H9 (cell line): ENCODE results near the gene NOP16. TPM values are rescaled to one million over a fixed set of nuclear protein-coding genes. Genes with fewer than 3 reads are reported as not detected.
A peak's percentile ranks its signal among the peaks of the same experiment; 100 is the strongest.

ENCODE experiments used
- DNase-seq: peaks from one replicate; pipeline ENCODE4 v3.0.0-alpha.2; 2017
- H2AFZ ChIP-seq: one replicate; pipeline ENCODE4 v1.6.1; 2013; ENCODE audit warnings: mild to moderate bottlenecking, low read length, control low read depth, moderate library complexity
- H2AK5ac ChIP-seq: 2 replicates; pipeline ENCODE4 v1.6.1; 2013; ENCODE audit warnings: low read length, control low read depth, mixed read lengths; ENCODE audit not compliant: insufficient read length
- H2BK120ac ChIP-seq: one replicate; pipeline ENCODE4 v1.6.1; 2013; ENCODE audit warnings: low read depth, mild to moderate bottlenecking, low read length, control low read depth, inconsistent platforms; ENCODE audit not compliant: poor library complexity, severe bottlenecking
- H2BK12ac ChIP-seq: 2 replicates; pipeline ENCODE4 v1.6.1; 2013; ENCODE audit warnings: low read length, control low read depth, mixed read lengths, low read depth; ENCODE audit not compliant: insufficient read length
- H2BK15ac ChIP-seq: 2 replicates; pipeline ENCODE4 v1.6.1; 2013; ENCODE audit warnings: low read depth, low read length, control low read depth
- H2BK20ac ChIP-seq: one replicate; pipeline ENCODE4 v1.6.1; 2013; ENCODE audit warnings: low read depth, mild to moderate bottlenecking, low read length, control low read depth, inconsistent platforms; ENCODE audit not compliant: poor library complexity, severe bottlenecking
- H2BK5ac ChIP-seq: 2 replicates; pipeline ENCODE4 v1.6.1; 2013; ENCODE audit warnings: low read length, control low read depth, mixed read lengths; ENCODE audit not compliant: insufficient read length
- H3K14ac ChIP-seq: 2 replicates; pipeline ENCODE4 v1.6.1; 2013; ENCODE audit warnings: low read length, control low read depth; ENCODE audit not compliant: insufficient read depth
- H3K18ac ChIP-seq: 2 replicates; pipeline ENCODE4 v1.6.1; 2013; ENCODE audit warnings: low read depth, mild to moderate bottlenecking, mixed read lengths, low read length, control low read depth; ENCODE audit not compliant: insufficient read length
- H3K23ac ChIP-seq: 2 replicates; pipeline ENCODE4 v1.6.1; 2013; ENCODE audit warnings: low read length, control low read depth, mixed read lengths, low read depth; ENCODE audit not compliant: insufficient read length
- H3K23me2 ChIP-seq: 2 replicates; pipeline ENCODE4 v1.6.1; 2013; ENCODE audit warnings: low read depth, mild to moderate bottlenecking, mixed read lengths, low read length, control low read depth; ENCODE audit not compliant: insufficient read length, poor library complexity, severe bottlenecking
- H3K27ac ChIP-seq: 2 replicates; pipeline ENCODE4 v1.5.1; 2013; ENCODE audit warnings: low read length, control low read depth, mixed read lengths, low read depth; ENCODE audit not compliant: insufficient read length
- H3K27me3 ChIP-seq: 2 replicates; pipeline ENCODE4 v1.6.1; 2013; ENCODE audit warnings: low read length, control low read depth, inconsistent platforms; ENCODE audit not compliant: insufficient read depth
- H3K4ac ChIP-seq: 2 replicates; pipeline ENCODE4 v1.6.1; 2013; ENCODE audit warnings: low read depth, mild to moderate bottlenecking, control low read depth, inconsistent platforms, low read length, moderate library complexity
- H3K4me1 ChIP-seq: 2 replicates; pipeline ENCODE4 v1.6.1; 2013; ENCODE audit warnings: low read length, control low read depth, inconsistent platforms; ENCODE audit not compliant: insufficient read depth
- H3K4me2 ChIP-seq: 2 replicates; pipeline ENCODE4 v1.6.1; 2013; ENCODE audit warnings: low read length, control low read depth, mixed read lengths; ENCODE audit not compliant: insufficient read length, insufficient read depth
- H3K56ac ChIP-seq: 2 replicates; pipeline ENCODE4 v1.6.1; 2013; ENCODE audit warnings: low read depth, mild to moderate bottlenecking, mixed read lengths, low read length, control low read depth; ENCODE audit not compliant: insufficient read length
- H3K79me1 ChIP-seq: 2 replicates; pipeline ENCODE4 v1.6.1; 2013; ENCODE audit warnings: low read depth, mild to moderate bottlenecking, moderate library complexity, low read length, control low read depth, inconsistent platforms; ENCODE audit not compliant: insufficient read depth, poor library complexity, severe bottlenecking
- H3K79me2 ChIP-seq: 2 replicates; pipeline ENCODE4 v1.6.1; 2013; ENCODE audit warnings: low read length, control low read depth, inconsistent platforms; ENCODE audit not compliant: insufficient read depth
- H3K9ac ChIP-seq: 2 replicates; pipeline ENCODE4 v1.6.1; 2013; ENCODE audit warnings: low read length, control low read depth, mixed read lengths; ENCODE audit not compliant: insufficient read length; ENCODE audit errors: extremely low read depth
- H3K9me3 ChIP-seq: one replicate; pipeline ENCODE4 v1.6.1; 2013; ENCODE audit warnings: low read depth, low read length, inconsistent platforms; ENCODE audit not compliant: control insufficient read depth
- H3T11ph ChIP-seq: one replicate; pipeline ENCODE4 v1.6.1; 2013; ENCODE audit warnings: mild to moderate bottlenecking, low read length, control low read depth, inconsistent platforms
- H4K20me1 ChIP-seq: one replicate; pipeline ENCODE4 v1.6.1; 2013; ENCODE audit not compliant: control insufficient read depth, insufficient read length, insufficient read depth
- H4K5ac ChIP-seq: 2 replicates; pipeline ENCODE4 v1.6.1; 2013; ENCODE audit warnings: low read depth, mild to moderate bottlenecking, mixed read lengths, low read length, control low read depth; ENCODE audit not compliant: insufficient read length
- H4K8ac ChIP-seq: replicated peaks from 2 replicates; pipeline ENCODE4 v1.6.1; 2013; ENCODE audit warnings: low read length, control low read depth, mixed read lengths, low read depth; ENCODE audit not compliant: insufficient read length
- H4K91ac ChIP-seq: 2 replicates; pipeline ENCODE4 v1.6.1; 2013; ENCODE audit warnings: low read depth, mild to moderate bottlenecking, moderate library complexity, mixed read lengths, low read length, control low read depth; ENCODE audit not compliant: insufficient read length
- H3K27ac Mint-ChIP-seq, 3 experiments: 2 replicates in 2 of 3; 3 replicates in 1 of 3; pipeline ENCODE4 v1.8.0; 2020 to 2021; ENCODE audit warnings: mixed read lengths in 3 of 3, mild to moderate bottlenecking in 1 of 3, moderate library complexity in 1 of 3
- H3K27me3 Mint-ChIP-seq: 2 replicates; pipeline ENCODE4 v1.8.0; 2021; ENCODE audit warnings: low read depth, mild to moderate bottlenecking, moderate library complexity, mixed read lengths
- H3K36me3 Mint-ChIP-seq, 3 experiments: 2 replicates in 2 of 3; 3 replicates in 1 of 3; pipeline ENCODE4 v1.8.0; 2020 to 2021; ENCODE audit warnings: low read depth in 3 of 3, mixed read lengths in 3 of 3; ENCODE audit not compliant: insufficient read depth in 1 of 3
- H3K4me1 Mint-ChIP-seq, 2 experiments: 2 replicates each; pipeline ENCODE4 v1.8.0; 2020; ENCODE audit warnings: mixed read lengths in 2 of 2
- H3K4me3 Mint-ChIP-seq, 2 experiments: 2 replicates in 1 of 2; 3 replicates in 1 of 2; pipeline ENCODE4 v1.8.0; 2020 to 2021; ENCODE audit warnings: mild to moderate bottlenecking in 2 of 2, mixed read lengths in 2 of 2, moderate library complexity in 1 of 2
- H3K9me3 Mint-ChIP-seq, 2 experiments: 2 replicates in 1 of 2; 3 replicates in 1 of 2; pipeline ENCODE4 v1.8.0; 2020; ENCODE audit warnings: mild to moderate bottlenecking in 2 of 2, mixed read lengths in 2 of 2, moderate library complexity in 1 of 2
- WGBS: extraction: QIAGEN DNeasy Blood & Tissue Kit; methylation state at CpG from one replicate; pipeline ENCODE4 v1.1.7; 2013; ENCODE audit warnings: missing lambda C conversion rate, low lambda C conversion rate, mixed read lengths; ENCODE audit not compliant: insufficient read length; ENCODE audit errors: extremely low coverage; 5-methylcytosine and 5-hydroxymethylcytosine counted together
- total RNA-seq: library from RNA; stranded (reverse); gene quantifications from 2 replicates; pipeline ENCODE4 v1.2.1, GENCODE V29; 2021
- TF ChIP-seq, protein P1 (sequence below): fragments of 200-600 bp; sonication (generic); conservative IDR thresholded peaks from 3 replicates; pipeline ENCODE4 v1.8.0; 2021; ENCODE audit warnings: antibody characterized with exemption, mild to moderate bottlenecking

NOP16 gene
- total RNA-seq, 1 experiment from 2014 or later = 114 TPM

GRCh38 chr5:176386491-176386890, 1.9 kb downstream of the NOP16 start:
- H2BK12ac ChIP-seq = no peak overlapping the region
- no peak overlapping the region for H2BK120ac ChIP-seq
- H3K9me3 Mint-ChIP-seq = peaks cover 0 to 3% of the 10 kb centered on the region in 2 experiments; a peak in 1 of 5 replicates
- H3K4me2 ChIP-seq = no peak overlapping the region
- no peaks in the 10 kb centered on the region for H3K27me3 ChIP-seq
- no peak overlapping the region for H3K4ac ChIP-seq
- H4K8ac ChIP-seq = no peak overlapping the region
- no peak overlapping the region for H3K18ac ChIP-seq
- no peak overlapping the region for H3K23ac ChIP-seq
- TF ChIP-seq, protein P1, sequence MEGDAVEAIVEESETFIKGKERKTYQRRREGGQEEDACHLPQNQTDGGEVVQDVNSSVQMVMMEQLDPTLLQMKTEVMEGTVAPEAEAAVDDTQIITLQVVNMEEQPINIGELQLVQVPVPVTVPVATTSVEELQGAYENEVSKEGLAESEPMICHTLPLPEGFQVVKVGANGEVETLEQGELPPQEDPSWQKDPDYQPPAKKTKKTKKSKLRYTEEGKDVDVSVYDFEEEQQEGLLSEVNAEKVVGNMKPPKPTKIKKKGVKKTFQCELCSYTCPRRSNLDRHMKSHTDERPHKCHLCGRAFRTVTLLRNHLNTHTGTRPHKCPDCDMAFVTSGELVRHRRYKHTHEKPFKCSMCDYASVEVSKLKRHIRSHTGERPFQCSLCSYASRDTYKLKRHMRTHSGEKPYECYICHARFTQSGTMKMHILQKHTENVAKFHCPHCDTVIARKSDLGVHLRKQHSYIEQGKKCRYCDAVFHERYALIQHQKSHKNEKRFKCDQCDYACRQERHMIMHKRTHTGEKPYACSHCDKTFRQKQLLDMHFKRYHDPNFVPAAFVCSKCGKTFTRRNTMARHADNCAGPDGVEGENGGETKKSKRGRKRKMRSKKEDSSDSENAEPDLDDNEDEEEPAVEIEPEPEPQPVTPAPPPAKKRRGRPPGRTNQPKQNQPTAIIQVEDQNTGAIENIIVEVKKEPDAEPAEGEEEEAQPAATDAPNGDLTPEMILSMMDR = no peak
- H3K4me1 ChIP-seq = no peaks in the 10 kb centered on the region
- no peaks in the 10 kb centered on the region for H3K9me3 ChIP-seq
- H2BK15ac ChIP-seq = no peak overlapping the region
- H4K5ac ChIP-seq = no peak overlapping the region
- peaks cover 8% of the 10 kb centered on the region; the same call in 1 of the 2 replicates for H3K79me2 ChIP-seq
- no peak overlapping the region for H3K9ac ChIP-seq
- no CpG with 5 or more reads among the region's 1 CpG for WGBS
- H4K20me1 ChIP-seq = no peaks in the 10 kb centered on the region
- DNase-seq = no peak
- H3K36me3 Mint-ChIP-seq = peaks cover 30 to 69% (median 43%) of the 10 kb centered on the region in 3 experiments
- no peaks in the 10 kb centered on the region for H3K79me1 ChIP-seq
- no peak overlapping the region for H2AFZ ChIP-seq
- H2BK20ac ChIP-seq = no peak overlapping the region
- H3K23me2 ChIP-seq = peaks cover 7% of the 10 kb centered on the region
- no peak overlapping the region for H2BK5ac ChIP-seq
- no peak overlapping the region for H3K27ac ChIP-seq
- no peak overlapping the region for H2AK5ac ChIP-seq
- no peak overlapping the region for H3T11ph ChIP-seq
- no peak overlapping the region for H3K14ac ChIP-seq
- peak overlapping the region; percentile 97 to 99 for H3K4me3 Mint-ChIP-seq
- H3K4me1 Mint-ChIP-seq = peaks cover 12% of the 10 kb centered on the region in 2 experiments
- H3K27ac Mint-ChIP-seq = 0 out of 7 replicates have a peak overlapping the region, but pooled peaks of 2 of the 3 experiments have one; percentile 27 to 54
- H3K27me3 Mint-ChIP-seq = no peaks in the 10 kb centered on the region
- H3K56ac ChIP-seq = no peak overlapping the region
- H4K91ac ChIP-seq = no peak overlapping the region
